ENCODE measurements around the gene ZSWIM4.
"Not testable (repeated sequence)": the region's sequence is repeated elsewhere in the genome, so short reads cannot be mapped to it uniquely, and the experiment has no call there.

Gene ZSWIM4

DNA sequence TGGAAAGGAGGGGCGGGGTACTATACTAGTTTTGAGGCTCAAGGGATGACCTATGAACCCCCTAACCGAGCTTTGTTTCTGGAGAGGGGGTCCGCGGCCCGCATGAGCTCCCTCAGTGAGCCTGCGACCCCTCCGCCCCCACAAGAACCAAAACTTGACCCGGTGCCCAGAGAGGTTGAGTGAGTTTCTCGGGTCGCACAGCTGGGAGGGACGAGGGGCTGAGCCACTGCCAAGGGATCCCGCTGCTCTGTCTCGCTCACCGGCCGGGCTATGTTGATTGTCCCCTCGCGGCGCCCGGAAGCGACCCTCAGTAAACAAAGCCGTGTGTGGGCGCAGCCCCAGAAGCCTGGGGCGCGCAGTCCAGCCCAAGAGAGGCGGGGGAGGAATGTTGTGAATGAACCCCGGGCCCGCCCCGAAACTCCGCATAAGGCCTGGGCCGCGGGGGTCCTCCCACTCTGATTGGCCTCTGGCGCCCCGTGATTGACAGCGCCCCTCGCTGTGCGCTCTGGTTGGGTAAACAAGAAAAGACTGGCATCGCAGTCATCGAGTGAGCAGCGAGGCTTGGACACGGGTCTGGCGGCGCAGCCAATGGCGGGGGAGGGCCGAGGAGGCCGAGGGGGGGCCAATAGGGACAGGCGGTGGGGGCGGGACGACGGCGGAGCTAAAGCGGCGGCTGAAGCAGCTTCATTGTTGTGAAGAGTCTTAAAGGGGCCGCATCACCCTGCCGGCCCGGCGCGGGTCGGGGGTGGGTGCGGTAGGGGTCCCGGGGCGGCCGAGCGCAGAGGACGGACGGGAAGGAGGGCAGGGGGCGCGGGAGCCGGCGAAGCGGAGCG lies at the start of gene ZSWIM4:
TSS of gene ZSWIM4 (plus strand) at position 687 of the 833 bp plus-strand sequence. CDS start 206 bp downstream, outside the sequence.
- peak; percentile 99 for DNase-seq

DNA sequence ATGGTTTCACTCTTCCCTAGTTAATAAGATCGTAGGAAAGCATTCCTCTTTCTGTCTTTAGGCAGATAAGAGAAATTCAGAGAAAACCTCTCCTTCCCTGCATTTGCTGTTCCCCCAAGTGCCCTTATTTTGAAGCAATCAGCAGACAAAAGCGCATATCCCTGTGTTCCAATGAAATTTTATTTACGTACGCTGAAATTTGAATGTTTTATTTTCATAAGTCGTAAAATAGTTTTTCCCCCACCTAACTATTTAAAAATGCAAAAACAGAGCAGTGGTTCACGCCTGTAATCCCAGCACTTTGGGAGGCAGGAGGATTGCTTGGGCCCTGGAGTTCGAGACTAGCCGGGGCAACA lies 48.2 kb upstream of the ZSWIM4 start:
- no peak for DNase-seq

DNA sequence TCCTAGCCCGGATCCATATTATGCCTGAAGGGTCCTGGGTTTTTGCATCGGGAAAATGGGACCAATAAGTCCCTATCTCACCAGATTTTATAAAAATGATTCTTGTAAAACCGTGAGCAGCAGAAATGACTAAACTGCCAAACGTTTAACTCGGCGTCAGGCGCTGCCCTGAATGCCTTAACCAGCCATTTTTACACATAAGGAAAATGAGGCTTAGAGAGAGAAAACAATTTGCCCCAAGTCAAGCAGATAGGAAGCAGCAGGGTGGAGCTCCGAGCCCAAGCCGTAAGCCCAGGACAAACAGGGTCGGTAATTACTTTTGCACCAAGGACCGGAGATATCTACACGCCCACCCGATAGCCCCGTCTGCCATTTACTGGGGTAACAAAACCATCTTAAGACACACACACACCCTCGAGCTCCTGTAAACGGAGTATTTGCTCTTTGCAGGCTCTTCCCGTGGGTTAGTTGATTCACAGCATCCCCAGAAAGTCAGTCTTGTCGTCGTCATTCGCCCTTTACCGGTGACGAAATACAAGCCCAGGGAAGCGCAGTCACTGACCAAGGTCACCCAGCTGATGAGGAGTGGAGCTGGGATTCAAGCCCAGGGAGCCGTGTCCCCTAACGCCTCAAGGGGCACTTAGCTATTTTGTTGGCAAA lies 46.9 kb upstream of the ZSWIM4 start:
- DNase-seq, result no peak

DNA sequence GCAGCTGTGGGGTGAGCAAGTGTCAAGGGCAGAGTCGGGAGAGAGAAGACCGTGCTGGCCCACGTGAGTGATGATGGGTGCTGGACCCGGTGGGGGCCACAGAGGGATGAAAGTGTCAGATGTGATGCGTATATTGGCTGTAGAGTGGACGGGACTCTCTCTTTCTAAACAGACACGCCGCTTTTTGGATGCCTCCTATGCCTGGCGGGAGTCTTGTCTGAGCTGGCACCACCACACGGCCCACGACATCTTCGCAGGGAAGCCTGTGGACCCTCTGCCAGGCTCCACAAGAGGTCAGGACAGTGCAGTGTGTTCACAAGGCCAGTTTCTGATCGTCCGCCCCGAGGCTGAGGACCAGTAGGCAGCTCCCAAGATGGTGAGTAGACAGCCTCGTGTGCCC lies 43.8 kb upstream of the ZSWIM4 start:
- no peak for DNase-seq

DNA sequence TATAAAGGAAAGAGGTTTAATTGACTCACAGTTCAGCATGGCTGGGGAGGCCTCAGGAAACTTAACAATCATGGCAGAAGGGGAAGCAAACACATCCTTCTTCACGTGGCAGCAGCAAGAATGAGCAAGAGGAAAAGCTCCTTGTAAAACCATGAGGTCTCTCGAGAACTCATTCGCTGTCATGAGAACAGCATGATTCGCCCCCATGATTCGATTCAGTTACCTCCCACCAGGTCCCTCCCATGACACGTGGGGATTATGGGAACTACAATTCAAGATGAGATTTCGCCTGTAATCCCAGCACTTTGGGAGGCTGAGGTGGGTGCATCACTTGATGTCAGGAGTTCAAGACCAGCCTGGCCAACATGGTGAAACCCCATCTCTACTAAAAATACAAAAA lies 41.6 kb upstream of the ZSWIM4 start:
- not testable (repeated sequence) for DNase-seq

DNA sequence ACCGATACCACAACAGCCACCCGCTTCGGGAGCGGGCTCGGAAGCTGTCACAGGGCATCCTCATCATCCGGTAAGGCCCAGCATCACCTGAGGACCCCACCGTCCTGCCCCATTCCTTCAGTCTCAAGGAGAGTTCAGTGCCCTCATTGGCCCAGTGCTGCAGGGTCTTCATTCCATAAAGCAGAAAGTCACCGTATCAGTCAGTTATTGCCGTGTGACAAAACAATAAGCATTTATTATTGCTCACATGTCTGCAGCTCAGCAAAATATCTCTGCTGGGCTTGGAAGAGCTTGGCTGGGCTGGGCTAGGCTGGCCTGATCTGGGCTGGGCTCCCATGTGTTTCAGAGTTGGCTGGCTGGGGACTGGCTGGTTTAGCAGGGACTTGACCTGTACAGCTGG lies 39.0 kb upstream of the ZSWIM4 start:
- DNase-seq, result no peak

DNA sequence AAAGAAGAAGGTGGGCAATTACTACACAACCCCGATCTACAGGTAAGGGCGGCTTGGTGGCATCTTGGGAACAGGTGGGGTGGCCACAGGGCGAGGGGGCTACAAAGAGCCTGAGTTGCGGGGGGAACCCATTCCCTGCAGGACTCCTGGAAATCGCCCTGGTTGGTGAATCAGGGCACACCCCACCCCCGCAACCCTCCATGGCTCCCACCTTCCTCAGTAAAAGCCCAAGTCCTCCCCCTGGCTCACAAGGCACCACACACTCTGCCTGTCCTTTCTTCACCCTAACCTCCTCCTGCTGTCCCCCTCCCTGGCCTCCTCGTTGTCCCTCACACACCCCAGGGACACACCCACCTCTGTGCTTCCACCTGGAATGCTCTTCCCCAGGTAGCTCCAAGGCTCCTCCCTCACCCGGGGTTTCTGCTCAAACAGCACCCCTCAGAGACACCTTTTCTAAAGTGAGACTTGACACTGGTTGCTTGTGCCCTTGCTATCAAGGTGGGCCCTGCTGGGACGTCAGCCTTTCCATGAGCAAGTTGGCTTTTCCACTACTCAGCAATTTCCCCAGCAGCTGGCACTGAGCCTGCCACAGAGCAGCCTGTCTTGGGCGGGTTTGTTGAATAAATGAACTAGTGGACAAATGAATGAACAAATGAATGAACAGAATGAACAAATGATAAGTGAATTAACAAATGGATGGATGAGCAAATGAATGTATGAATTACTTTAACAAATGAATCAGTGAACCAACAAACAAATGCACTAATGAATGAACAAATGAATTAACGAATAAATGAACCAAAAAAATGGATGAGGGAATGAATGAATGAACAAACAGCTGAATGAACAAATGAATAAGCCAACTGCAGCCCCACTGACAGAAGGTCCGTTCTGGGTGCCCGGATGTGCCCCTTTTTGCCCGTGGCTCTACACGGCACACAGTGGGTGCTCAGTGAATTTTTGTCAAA lies 37.2 kb upstream of the ZSWIM4 start:
- DNase-seq, result no peak

DNA sequence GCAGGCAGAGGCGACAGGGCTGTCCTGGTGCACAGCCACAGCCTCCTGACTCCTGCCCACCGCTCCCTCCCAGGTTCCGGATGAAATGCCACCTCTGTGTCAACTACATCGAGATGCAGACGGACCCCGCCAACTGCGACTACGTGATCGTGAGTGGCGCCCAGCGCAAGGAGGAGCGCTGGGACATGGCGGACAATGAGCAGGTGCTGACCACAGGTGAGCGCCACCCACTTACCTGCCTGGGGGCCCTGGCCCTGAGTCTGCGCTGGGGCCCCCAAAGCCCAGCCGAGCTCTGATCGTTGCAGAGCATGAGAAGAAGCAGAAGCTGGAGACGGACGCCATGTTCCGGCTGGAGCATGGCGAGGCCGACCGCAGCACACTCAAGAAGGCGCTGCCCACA lies 36.4 kb upstream of the ZSWIM4 start:
- no peak for DNase-seq

DNA sequence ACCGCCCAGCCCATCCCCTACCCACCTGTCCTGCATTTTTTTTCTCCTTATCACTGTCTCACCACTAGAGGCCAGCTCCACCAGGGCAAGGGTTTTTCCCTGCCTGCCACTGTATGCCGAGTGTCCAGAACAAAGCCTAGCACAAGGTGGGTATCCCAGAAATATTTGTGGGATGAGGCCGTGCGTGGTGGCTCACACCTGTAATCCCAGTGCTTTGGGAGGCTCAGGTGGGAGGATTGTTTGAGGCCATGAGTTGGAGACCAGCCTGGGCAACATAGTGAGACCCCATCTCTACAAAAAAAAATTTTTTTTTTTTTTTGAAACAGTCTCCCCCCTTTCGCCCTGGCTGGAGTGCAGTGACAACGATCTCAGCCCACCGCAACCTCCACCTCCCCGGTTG lies 33.8 kb upstream of the ZSWIM4 start:
- no peak for DNase-seq

DNA sequence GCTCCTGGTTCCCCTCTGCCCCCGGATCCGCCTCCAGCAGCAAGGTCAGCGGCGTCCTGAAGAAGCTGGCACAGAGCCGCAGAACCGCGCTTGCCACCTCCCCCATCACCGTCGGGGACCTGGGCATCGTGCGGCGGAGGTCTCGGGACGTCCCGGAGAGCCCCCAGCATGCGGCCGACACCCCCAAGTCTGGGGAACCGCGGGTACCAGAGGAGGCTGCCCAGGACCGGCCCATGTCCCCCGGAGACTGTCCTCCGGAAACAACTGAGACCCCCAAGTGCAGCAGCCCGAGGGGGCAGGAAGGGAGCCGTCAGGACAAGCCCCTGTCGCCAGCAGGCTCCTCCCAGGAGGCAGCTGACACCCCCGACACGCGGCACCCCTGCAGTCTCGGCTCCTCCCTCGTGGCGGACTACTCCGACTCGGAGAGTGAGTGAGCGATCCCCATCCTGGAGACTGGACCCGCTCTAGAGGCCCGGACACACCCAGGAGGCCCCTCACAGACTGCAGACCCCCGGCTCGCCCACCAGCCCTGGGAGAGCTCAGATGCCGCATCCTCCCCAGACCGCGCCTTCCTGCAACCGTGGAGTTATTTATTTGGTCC lies 32.5 kb upstream of the ZSWIM4 start:
- no peak for DNase-seq

DNA sequence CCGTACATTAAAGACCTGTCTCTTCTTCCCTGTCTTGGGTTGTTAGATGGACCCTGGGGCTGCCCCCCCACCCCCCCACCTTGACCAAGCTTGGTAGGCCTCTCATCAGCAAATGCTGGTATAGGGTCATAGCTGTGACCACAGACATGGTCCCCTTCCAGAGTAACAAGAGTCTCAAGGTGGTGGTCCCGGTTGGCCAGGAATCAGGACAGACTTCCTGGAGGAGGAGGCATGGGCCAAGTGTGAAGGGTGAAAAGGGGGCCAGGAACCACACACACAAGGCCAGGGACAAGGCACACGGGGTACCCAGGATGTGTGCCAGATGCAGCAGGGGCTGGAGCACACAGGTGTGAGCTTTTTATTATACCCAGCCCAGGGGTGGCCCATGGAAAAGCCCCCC lies 32.0 kb upstream of the ZSWIM4 start:
- no peak for DNase-seq

DNA sequence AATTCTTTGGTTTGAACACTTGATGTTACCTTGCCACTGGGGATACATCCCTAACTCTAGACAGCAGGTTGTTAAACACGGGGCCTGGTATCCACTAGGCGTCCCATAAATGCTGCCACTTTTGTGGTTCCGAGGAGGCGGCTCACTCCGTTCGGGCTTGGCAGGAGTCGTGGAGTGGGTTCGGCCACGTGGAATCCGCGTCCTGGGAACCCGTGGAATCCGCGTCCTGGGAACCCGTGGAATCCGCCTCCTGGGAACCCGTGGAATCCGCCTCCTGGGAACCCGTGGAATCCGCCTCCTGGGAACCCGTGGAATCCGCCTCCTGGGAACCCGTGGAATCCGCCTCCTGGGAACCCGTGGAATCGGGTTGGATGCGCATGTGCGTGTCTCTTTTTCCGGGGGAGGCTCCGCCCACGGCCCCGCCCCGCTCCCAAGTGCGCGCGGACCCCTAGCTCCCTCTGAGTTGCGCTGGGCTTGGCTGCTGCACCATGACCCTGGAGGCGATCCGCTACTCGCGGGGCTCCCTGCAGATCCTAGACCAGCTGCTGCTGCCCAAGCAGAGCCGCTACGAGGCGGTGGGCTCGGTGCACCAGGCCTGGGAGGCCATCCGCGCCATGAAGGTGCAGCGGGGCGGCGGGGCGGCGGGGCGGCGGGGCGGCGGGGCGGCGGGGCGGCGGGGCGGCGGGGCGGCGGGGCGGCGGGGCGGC lies 31.0 kb upstream of the ZSWIM4 start, which contains the start of gene MRI1:
TSS of gene MRI1 (plus strand) at position 422 of the 707 bp plus-strand sequence. CDS start at position 489, 67 bp downstream.
- DNase-seq, result peak; percentile 79

DNA sequence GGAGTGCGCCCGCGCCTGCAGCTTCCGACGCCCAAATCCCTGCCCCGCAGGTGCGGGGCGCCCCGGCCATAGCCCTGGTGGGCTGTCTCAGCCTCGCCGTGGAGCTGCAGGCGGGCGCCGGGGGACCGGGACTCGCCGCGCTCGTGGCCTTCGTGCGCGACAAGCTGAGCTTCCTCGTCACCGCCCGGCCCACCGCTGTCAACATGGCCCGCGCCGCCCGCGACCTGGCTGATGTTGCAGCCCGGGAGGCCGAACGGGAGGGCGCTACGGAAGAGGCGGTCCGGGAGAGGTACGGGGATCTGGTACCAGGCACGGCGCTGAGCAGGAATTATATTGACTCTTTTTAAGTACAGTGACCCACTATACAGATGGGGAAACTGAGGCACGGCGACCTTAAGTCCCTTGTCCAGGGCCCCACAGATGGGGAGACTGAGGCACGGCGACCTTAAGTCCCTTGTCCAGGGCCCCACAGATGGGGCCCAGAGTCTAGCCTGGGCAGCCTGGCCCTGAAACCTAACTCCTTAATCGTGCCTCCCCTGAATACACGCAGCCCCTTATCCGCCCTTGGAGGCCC lies 30.3 kb upstream of the ZSWIM4 start:
- peak; percentile 44 for DNase-seq

DNA sequence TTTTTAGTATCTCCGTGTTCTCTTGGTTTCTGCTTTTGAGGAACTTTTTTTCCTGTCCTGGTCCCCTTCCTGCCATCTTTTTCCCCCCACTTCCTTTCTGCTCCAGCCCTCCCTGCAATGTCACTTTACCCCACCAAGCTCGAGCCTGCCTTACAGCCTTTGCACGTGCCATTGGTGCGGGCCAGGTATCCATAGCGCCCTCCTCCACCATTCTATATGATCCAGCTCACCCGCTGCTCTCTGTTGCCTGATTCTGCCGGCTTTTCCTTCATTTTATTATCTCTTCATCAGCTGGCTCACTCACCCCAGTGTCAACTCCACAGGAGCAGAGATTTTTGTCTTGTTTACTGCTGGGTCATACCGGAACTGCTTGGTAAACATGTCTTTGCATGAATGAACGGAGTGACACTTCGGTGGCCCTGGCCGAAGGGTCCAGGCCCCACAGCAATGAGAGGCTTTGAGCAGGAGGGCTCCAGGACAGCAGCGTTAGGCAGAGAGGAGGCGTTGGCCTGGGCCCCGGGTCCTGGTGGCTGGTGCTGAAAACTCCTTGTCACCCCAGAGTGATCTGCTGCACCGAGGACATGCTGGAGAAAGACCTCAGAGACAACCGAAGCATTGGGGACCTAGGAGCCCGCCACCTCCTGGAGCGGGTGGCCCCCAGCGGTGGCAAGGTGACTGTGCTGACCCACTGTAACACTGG lies 29.7 kb upstream of the ZSWIM4 start:
- no peak for DNase-seq

DNA sequence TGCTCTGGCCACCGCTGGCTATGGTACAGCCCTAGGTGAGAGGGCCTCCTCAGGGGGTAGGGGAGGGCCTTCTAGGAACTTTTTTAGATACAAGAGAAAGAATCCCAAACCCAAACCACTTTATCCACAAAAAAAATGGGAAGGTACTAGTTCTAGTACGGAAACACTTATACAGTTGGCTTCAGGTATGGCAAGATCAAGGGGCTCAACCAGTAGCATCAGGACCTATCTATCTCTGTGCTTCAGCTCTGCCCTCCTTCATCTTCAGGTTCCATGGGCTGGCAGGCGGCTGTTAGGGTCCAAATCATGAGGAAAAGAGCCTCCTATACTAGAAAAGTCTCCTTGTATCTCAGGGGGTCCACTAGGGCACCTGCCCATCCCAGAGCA lies 29.2 kb upstream of the ZSWIM4 start:
- DNase-seq, result no peak

DNA sequence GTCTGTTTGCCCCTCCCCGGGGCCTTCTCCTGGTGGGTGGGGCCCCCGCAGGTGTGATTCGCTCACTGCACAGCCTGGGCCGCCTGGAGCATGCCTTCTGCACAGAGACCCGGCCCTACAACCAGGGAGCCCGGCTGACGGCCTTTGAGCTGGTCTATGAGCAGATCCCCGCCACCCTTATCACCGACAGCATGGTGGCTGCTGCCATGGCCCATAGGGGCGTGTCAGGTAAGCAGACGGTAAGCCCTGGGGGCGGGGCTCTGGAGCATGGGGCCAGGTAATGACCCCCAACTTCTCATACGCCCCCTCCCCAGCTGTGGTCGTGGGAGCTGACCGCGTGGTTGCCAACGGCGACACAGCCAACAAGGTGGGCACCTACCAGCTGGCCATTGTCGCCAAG lies 26.7 kb upstream of the ZSWIM4 start:
- DNase-seq, result no peak

DNA sequence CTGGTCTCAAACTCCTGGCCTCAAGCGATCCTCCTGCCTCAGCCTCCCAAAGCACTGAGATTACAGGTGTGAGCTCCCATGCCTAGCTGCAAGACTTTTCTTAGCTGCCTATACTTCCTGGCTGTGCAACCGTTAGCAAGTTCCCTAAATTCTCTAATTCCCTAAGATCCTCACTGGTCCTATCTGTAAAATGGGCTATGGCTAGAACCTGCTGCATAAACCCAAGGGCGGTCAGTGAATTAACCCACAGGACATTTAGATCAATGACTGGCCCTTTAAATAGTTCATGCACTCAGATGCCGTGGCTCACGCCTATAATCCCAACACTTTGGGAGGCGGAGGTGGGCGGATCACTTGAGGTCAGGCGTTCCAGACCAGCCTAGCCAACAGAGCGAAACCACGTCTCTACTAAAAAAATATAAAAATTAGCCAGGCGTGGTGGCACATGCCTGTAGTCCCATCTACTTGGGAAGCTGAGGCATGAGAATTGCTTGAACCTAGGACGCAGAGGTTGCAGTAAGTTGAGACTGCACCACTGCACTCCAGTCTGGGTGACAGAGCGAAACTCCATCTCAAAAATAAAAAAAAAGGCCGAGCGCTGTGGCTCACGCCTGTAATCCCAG lies 25.1 kb upstream of the ZSWIM4 start:
- DNase-seq, result no peak

DNA sequence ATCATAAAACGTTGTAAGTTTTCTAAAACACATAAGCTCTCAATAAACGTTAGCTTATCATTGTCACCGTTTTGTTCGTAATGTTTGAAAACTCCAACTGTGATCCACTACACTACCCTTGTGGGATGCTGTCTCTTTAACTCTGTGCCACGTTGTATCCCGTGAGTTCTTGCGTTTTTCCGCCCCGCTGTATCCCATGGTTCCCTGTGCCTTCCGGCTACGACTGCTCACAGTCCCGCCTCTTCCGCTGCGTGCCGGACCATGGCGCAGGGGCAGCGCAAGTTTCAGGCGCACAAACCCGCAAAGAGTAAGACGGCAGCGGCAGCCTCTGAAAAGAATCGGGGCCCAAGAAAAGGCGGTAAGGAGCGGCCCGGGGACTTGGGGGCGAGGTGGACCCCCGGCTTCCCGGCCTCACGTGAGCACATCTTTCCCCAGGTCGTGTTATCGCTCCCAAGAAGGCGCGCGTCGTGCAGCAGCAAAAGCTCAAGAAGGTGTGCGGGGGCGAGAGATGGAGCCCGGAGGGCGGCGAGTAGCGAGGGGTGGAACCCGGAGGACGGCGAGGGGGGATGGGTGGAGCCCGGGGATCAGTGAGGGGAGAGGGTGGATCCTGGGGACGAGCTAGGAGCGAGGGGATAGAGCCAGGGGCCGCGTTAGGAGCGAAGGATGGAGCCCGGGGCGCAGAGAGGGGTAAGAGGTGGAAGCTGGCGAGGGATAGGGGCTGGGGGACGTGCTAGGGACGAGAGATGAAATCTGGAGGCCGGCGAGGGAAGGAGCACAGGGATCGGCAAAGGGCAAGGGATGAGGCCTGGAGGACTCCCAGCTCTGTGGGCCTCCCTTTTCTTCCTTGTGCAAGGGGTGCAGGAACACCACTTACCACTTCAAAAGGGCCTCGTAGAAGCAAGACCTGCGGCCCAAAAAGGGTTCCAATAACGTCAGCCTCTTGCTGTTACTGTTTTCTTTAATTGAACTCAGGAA lies 20.7 kb upstream of the ZSWIM4 start, which contains the start of gene C19orf53:
TSS of gene C19orf53 (plus strand) at position 240 of the 975 bp plus-strand sequence. CDS start at position 262, 22 bp downstream.
- peak; percentile 94 for DNase-seq

DNA sequence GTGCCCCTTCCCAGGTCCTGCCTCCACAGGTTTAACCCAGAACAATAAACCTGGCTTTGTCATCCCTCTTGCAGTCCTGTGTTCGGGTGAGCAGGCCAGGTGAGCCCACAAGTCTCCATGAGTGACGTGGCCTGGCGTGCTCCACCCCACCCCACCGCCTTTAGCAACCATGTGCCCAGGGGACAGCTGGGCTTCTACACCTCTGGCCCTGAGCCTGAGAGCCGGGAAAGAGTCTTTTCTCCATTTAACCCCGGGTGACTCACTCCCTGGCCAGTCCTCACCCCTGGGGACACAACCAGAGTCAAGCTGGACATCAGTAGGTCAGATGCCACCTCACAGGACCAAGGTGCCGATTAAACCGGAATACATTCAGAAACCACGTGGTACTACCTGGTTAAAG lies 16.8 kb upstream of the ZSWIM4 start:
- DNase-seq, result no peak
